Mucosa of rectum (tissue), 2 donors: ENCODE measurements around the gene NUDT9.
"Not testable (repeated sequence)": the region's sequence is repeated elsewhere in the genome, so short reads cannot be mapped to it uniquely, and the experiment has no call there.

ENCODE experiments used
- H3K27ac ChIP-seq, 2 donors: one replicate each; pipeline ENCODE4 v1.7.0; 2013; ENCODE audit warnings: inconsistent platforms in 2 of 2, low read depth in 2 of 2, low read length in 2 of 2
- H3K27me3 ChIP-seq, 2 donors: one replicate each; pipeline ENCODE4 v1.7.0; 2013; ENCODE audit warnings: low read length in 2 of 2; ENCODE audit not compliant: control insufficient read depth in 2 of 2, insufficient read depth in 2 of 2
- H3K36me3 ChIP-seq, 2 donors: one replicate each; pipeline ENCODE4 v1.7.0; 2013; ENCODE audit warnings: low read length in 2 of 2; ENCODE audit not compliant: control insufficient read depth in 2 of 2, insufficient read depth in 2 of 2
- H3K4me1 ChIP-seq, 2 donors: one replicate each; pipeline ENCODE4 v1.7.0; 2013; ENCODE audit warnings: low read length in 2 of 2, mild to moderate bottlenecking in 1 of 2; ENCODE audit not compliant: control insufficient read depth in 2 of 2, insufficient read depth in 2 of 2
- H3K4me3 ChIP-seq, 2 donors: one replicate each; pipeline ENCODE4 v1.7.0; 2013; ENCODE audit warnings: low read length in 2 of 2
- H3K9ac ChIP-seq, 2 donors: one replicate each; pipeline ENCODE4 v1.7.0; 2013; ENCODE audit warnings: low read length in 2 of 2, low read depth in 1 of 2, mild to moderate bottlenecking in 1 of 2
- H3K9me3 ChIP-seq, 2 donors: one replicate each; pipeline ENCODE4 v1.7.0; 2013; ENCODE audit warnings: low read length in 2 of 2; ENCODE audit not compliant: control insufficient read depth in 2 of 2
- donor health status: healthy.
- donor health status: Normal muscosa, but diverticular disease.

Gene NUDT9

DNA sequence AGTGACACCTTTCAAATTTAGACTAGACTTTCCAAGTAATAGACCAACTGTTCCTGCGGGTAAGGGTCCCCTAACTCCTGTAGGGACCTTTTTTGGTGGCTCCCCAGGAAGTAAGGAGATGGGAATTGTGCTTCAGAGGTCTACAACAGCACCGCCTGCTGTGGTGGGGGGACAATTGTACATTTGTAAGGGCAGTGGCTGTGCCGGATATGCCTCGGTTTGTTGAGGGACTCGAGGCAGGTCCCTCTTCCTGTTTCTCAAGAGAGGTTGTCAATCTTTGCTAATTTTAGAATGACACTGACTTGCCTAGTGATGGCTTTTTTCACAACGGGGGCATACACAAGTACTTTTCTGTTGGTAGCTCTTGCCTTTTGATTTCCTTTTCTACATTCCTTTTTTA is 15.9 kb upstream of the NUDT9 start:
- Histone ChIP-seq H3K4me3 (no peak overlapping the region), H3K36me3 (no peaks in the 10 kb centered on the region), H3K9ac (no peak overlapping the region), H3K27me3 (no peaks in the 10 kb centered on the region), H3K27ac (no peak overlapping the region), H3K9me3 (no peaks in the 10 kb centered on the region), H3K4me1 (peaks cover 5 to 25% of the 10 kb centered on the region in 2 donors)

- peaks cover 5 to 25% of the 10 kb centered on the region in 2 donors for H3K4me1 ChIP-seq
- not testable (repeated sequence) for H3K4me3 ChIP-seq, H3K9ac ChIP-seq, H3K36me3 ChIP-seq, H3K27ac ChIP-seq, H3K9me3 ChIP-seq, H3K27me3 ChIP-seq
Measured at GRCh38 chr4:87406902-87407301, 15.5 kb upstream of the NUDT9 start.

GRCh38 chr4:87409420-87409939 is 12.9 kb upstream of the NUDT9 start:
- Histone ChIP-seq H3K4me3 (peak overlapping the region in 1 of 2 donors; percentile 49), H3K27ac (peak overlapping the region; percentile 65 to 87), H3K9me3 (no peaks in the 10 kb centered on the region), H3K9ac (no peak overlapping the region), H3K27me3 (no peaks in the 10 kb centered on the region), H3K4me1 (peaks cover 5 to 25% of the 10 kb centered on the region in 2 donors), H3K36me3 (no peaks in the 10 kb centered on the region)

- no peak overlapping the region for H3K9ac ChIP-seq
- H3K4me3 ChIP-seq = peak overlapping the region; percentile 13 to 29
- no peaks in the 10 kb centered on the region for H3K9me3 ChIP-seq
- peaks cover 5 to 25% of the 10 kb centered on the region in 2 donors for H3K4me1 ChIP-seq
- H3K27me3 ChIP-seq = no peaks in the 10 kb centered on the region
- no peaks in the 10 kb centered on the region for H3K36me3 ChIP-seq
- H3K27ac ChIP-seq = peak overlapping the region; percentile 20 to 75
Measured at GRCh38 chr4:87410157-87410556, 12.2 kb upstream of the NUDT9 start.

DNA sequence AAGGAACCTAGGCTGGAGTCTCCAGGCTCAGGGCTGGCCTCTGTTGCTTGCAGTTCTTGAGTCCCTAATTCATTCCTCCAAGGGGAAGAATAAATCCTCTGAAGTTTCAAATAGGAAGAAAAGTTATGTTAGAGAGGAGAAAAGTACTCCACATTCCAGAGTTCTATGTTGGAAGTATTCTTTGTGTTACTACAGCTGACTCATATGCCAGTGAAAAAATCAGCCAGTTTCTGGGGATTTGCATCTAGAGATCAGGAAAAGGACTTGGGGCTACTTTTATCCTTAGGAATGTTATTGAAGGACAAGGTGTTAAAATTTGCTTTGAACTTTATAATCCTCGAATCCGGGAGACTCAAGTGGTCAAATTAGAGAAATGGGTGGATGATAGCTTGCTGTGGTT is 11.7 kb upstream of the NUDT9 start:
- Histone ChIP-seq H3K27ac (peak overlapping the region; percentile 20 to 75), H3K9me3 (no peaks in the 10 kb centered on the region), H3K9ac (no peak overlapping the region), H3K27me3 (no peaks in the 10 kb centered on the region), H3K36me3 (no peaks in the 10 kb centered on the region), H3K4me3 (no peak overlapping the region), H3K4me1 (peaks cover 6 to 26% of the 10 kb centered on the region in 2 donors)

DNA sequence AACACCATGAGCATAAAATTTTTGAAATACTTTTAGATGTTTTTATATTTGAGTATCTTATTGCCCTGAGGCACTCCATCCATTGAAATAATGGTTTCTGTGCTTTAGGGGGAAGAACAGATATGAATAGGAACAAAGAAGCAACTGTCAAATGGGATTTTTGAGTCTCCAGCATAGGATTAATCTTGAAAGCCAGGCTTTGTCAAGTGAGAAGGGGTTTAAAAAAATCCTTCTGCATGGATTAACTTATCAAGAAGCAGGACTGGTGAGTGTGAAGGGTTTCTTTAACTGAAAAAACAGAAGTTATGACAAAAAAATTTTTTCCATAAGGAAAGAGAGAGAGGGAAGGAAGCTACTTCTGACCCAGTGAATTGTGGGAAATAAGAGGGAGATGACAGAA is 7.6 kb upstream of the NUDT9 start:
- H3K9me3 ChIP-seq = no peaks in the 10 kb centered on the region
- no peaks in the 10 kb centered on the region for H3K27me3 ChIP-seq
- peaks cover 7 to 35% of the 10 kb centered on the region in 2 donors for H3K4me1 ChIP-seq
- no peak overlapping the region for H3K9ac ChIP-seq
- H3K36me3 ChIP-seq = no peaks in the 10 kb centered on the region
- no peak overlapping the region for H3K27ac ChIP-seq
- H3K4me3 ChIP-seq = no peak overlapping the region

- Histone ChIP-seq H3K36me3 (no peaks in the 10 kb centered on the region), H3K27ac (peak overlapping the region; percentile 26 to 66), H3K4me1 (peaks cover 7 to 47% of the 10 kb centered on the region in 2 donors), H3K9ac (no peak overlapping the region), H3K9me3 (no peaks in the 10 kb centered on the region), H3K4me3 (no peak overlapping the region), H3K27me3 (no peaks in the 10 kb centered on the region)
Measured at GRCh38 chr4:87416965-87417364, 5.4 kb upstream of the NUDT9 start.

GRCh38 chr4:87418410-87418809 is 4.0 kb upstream of the NUDT9 start:
- H3K27ac ChIP-seq, H3K4me3 ChIP-seq, H3K27me3 ChIP-seq, H3K36me3 ChIP-seq, H3K9me3 ChIP-seq, H3K9ac ChIP-seq: not testable (repeated sequence)
- peaks cover 7 to 50% of the 10 kb centered on the region in 2 donors for H3K4me1 ChIP-seq

GRCh38 chr4:87419578-87420249 is 2.7 kb upstream of the NUDT9 start:
- no peaks in the 10 kb centered on the region for H3K36me3 ChIP-seq
- no peaks in the 10 kb centered on the region for H3K9me3 ChIP-seq
- peak overlapping the region in 1 of 2 donors; percentile 14 for H3K4me3 ChIP-seq
- peak overlapping the region; percentile 4 to 66 for H3K27ac ChIP-seq
- H3K9ac ChIP-seq = no peak overlapping the region
- peaks cover 12 to 61% of the 10 kb centered on the region in 2 donors for H3K4me1 ChIP-seq
- H3K27me3 ChIP-seq = no peaks in the 10 kb centered on the region

GRCh38 chr4:87420276-87420830 is 2.0 kb upstream of the NUDT9 start:
- peaks cover 12 to 61% of the 10 kb centered on the region in 2 donors for H3K4me1 ChIP-seq
- H3K36me3 ChIP-seq = no peaks in the 10 kb centered on the region
- no peak overlapping the region for H3K4me3 ChIP-seq
- no peak overlapping the region for H3K9ac ChIP-seq
- peak overlapping the region; percentile 4 to 66 for H3K27ac ChIP-seq
- no peaks in the 10 kb centered on the region for H3K9me3 ChIP-seq
- H3K27me3 ChIP-seq = no peaks in the 10 kb centered on the region
